Loucy (cell line): ENCODE data around the gene TMEM271.

ENCODE experiments used
- CTCF ChIP-seq: fragments of 200-600 bp; sonication (generic); conservative IDR thresholded peaks from 2 replicates; pipeline ENCODE4 v1.5.1; 2014; ENCODE audit warnings: mild to moderate bottlenecking, antibody characterized with exemption, low read length
- EZH2phosphoT487 ChIP-seq: fragments of 200-600 bp; IDR thresholded peaks from 2 replicates; pipeline ENCODE4 v1.6.1; 2018; ENCODE audit warnings: antibody characterized with exemption, mild to moderate bottlenecking, moderate library complexity, borderline replicate concordance

GRCh38 chr4:528835-529234, 47.3 kb downstream of the TMEM271 start:
- TF ChIP-seq CTCF: no peak
- no peak for TF ChIP-seq EZH2phosphoT487
